ENCODE results near the gene LPP.

Gene LPP

GRCh38 chr3:188539631-188540194 is 385.8 kb downstream of the LPP start:
- H3K4me3 ChIP-seq (ENCODE audit: low read depth, low read length, poor library complexity, severe bottlenecking): no peak overlapping the region
- H3K4me1 ChIP-seq (ENCODE audit: insufficient read depth, low read length, severe bottlenecking): no peaks in the 10 kb centered on the region
- TF ChIP-seq, protein P1, sequence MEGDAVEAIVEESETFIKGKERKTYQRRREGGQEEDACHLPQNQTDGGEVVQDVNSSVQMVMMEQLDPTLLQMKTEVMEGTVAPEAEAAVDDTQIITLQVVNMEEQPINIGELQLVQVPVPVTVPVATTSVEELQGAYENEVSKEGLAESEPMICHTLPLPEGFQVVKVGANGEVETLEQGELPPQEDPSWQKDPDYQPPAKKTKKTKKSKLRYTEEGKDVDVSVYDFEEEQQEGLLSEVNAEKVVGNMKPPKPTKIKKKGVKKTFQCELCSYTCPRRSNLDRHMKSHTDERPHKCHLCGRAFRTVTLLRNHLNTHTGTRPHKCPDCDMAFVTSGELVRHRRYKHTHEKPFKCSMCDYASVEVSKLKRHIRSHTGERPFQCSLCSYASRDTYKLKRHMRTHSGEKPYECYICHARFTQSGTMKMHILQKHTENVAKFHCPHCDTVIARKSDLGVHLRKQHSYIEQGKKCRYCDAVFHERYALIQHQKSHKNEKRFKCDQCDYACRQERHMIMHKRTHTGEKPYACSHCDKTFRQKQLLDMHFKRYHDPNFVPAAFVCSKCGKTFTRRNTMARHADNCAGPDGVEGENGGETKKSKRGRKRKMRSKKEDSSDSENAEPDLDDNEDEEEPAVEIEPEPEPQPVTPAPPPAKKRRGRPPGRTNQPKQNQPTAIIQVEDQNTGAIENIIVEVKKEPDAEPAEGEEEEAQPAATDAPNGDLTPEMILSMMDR (IDR thresholded peaks at IDR 0.05; ENCODE audit: low read length): no peak
- TF ChIP-seq EZH2 (IDR thresholded peaks at IDR 0.05; ENCODE audit: borderline replicate concordance, low read length): no peak
- H3K27me3 ChIP-seq (ENCODE audit: insufficient read depth, low read length): no peaks in the 10 kb centered on the region
- no peak overlapping the region for H3K27ac ChIP-seq (ENCODE audit: low read depth, low read length, poor library complexity, severe bottlenecking)
- H3K9me2 ChIP-seq (ENCODE audit: low read depth, low read length): no peaks in the 10 kb centered on the region
- H3K9ac ChIP-seq (ENCODE audit: low read length): no peak overlapping the region
- no peaks in the 10 kb centered on the region for H3K36me3 ChIP-seq (ENCODE audit: insufficient read depth, low read length)
- no peak overlapping the region for H3K4me2 ChIP-seq (ENCODE audit: low read length)
- H3F3A ChIP-seq (ENCODE audit: insufficient read depth, low read length): no peaks in the 10 kb centered on the region
- no peaks in the 10 kb centered on the region for H3K79me2 ChIP-seq (ENCODE audit: insufficient read depth, low read length)
- no peak overlapping the region for H2AFZ ChIP-seq (ENCODE audit: low read length)
- H3K9me3 ChIP-seq (ENCODE audit: low read length): no peaks in the 10 kb centered on the region
- no peaks in the 10 kb centered on the region for H4K20me1 ChIP-seq (ENCODE audit: insufficient read depth, low read length)

DNA sequence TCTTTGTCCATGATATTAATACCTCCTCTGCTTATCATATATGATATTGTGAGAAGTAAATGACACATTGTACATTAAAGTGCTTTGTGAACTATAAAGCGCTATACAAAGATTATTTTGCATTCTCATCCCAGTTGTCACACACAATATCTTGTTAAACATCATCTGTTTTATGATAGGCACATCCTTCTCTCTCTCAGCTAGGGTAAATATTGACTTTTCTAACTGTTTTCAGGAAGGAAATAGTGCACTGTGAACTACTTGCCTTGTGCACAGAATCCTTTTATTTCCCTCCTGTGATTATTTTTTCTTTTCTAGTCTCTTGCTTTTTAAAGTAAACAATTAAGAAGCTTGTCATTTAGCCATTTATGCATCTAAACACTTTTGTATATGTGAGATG is 388.2 kb downstream of the LPP start:
- no peaks in the 10 kb centered on the region for H3K4me1 ChIP-seq (ENCODE audit: insufficient read depth, low read length, severe bottlenecking)
- no peaks in the 10 kb centered on the region for H3K9me2 ChIP-seq (ENCODE audit: low read depth, low read length)
- H4K20me1 ChIP-seq (ENCODE audit: insufficient read depth, low read length): no peaks in the 10 kb centered on the region
- TF ChIP-seq, protein P1 (IDR thresholded peaks at IDR 0.05; ENCODE audit: low read length): no peak
- no peak for TF ChIP-seq EZH2 (IDR thresholded peaks at IDR 0.05; ENCODE audit: borderline replicate concordance, low read length)
- H3F3A ChIP-seq (ENCODE audit: insufficient read depth, low read length): no peaks in the 10 kb centered on the region
- H3K4me3 ChIP-seq (ENCODE audit: low read depth, low read length, poor library complexity, severe bottlenecking): no peak overlapping the region
- H3K9me3 ChIP-seq (ENCODE audit: low read length): no peaks in the 10 kb centered on the region
- H3K79me2 ChIP-seq (ENCODE audit: insufficient read depth, low read length): no peaks in the 10 kb centered on the region
- no peaks in the 10 kb centered on the region for H3K36me3 ChIP-seq (ENCODE audit: insufficient read depth, low read length)
- H3K4me2 ChIP-seq (ENCODE audit: low read length): no peak overlapping the region
- no peak overlapping the region for H2AFZ ChIP-seq (ENCODE audit: low read length)
- H3K27me3 ChIP-seq (ENCODE audit: insufficient read depth, low read length): no peaks in the 10 kb centered on the region
- no peak overlapping the region for H3K27ac ChIP-seq (ENCODE audit: low read depth, low read length, poor library complexity, severe bottlenecking)
- no peak overlapping the region for H3K9ac ChIP-seq (ENCODE audit: low read length)

DNA sequence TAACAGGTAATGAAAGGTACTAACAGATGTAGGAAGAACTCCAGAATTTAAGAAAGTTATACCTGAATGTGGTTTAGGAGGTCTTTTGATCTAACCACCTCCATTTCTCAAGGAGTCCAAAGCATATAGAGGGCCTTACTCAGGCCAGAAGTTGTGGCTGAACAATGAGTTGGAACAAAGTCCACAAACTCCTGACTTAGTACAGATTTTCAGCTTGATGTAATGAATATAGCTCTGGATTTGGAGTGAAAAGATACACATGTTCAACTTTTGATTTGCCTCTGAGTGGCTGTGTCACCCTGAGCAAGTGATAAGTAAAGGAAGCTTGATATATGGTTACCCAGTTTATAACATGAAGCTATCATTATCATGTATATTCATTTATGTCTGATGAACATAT is 390.1 kb downstream of the LPP start:
- no peaks in the 10 kb centered on the region for H3F3A ChIP-seq (ENCODE audit: insufficient read depth, low read length)
- no peaks in the 10 kb centered on the region for H3K27me3 ChIP-seq (ENCODE audit: insufficient read depth, low read length)
- H3K79me2 ChIP-seq (ENCODE audit: insufficient read depth, low read length): no peaks in the 10 kb centered on the region
- no peak overlapping the region for H2AFZ ChIP-seq (ENCODE audit: low read length)
- no peaks in the 10 kb centered on the region for H3K36me3 ChIP-seq (ENCODE audit: insufficient read depth, low read length)
- H3K9me2 ChIP-seq (ENCODE audit: low read depth, low read length): no peaks in the 10 kb centered on the region
- H3K4me2 ChIP-seq (ENCODE audit: low read length): no peak overlapping the region
- no peak overlapping the region for H3K4me3 ChIP-seq (ENCODE audit: low read depth, low read length, poor library complexity, severe bottlenecking)
- H3K9ac ChIP-seq (ENCODE audit: low read length): no peak overlapping the region
- no peak overlapping the region for H3K27ac ChIP-seq (ENCODE audit: low read depth, low read length, poor library complexity, severe bottlenecking)
- no peaks in the 10 kb centered on the region for H3K4me1 ChIP-seq (ENCODE audit: insufficient read depth, low read length, severe bottlenecking)
- TF ChIP-seq, protein P1 (IDR thresholded peaks at IDR 0.05; ENCODE audit: low read length): no peak
- TF ChIP-seq EZH2 (IDR thresholded peaks at IDR 0.05; ENCODE audit: borderline replicate concordance, low read length): no peak
- H4K20me1 ChIP-seq (ENCODE audit: insufficient read depth, low read length): no peaks in the 10 kb centered on the region
- H3K9me3 ChIP-seq (ENCODE audit: low read length): no peaks in the 10 kb centered on the region
